HG03575 (cell line): ENCODE data around the gene MED23.
"Not testable (repeated sequence)": the region's sequence is repeated elsewhere in the genome, so short reads cannot be mapped to it uniquely, and the experiment has no call there.

Experiments
- ATAC-seq: cut with Tn5 transposase; IDR thresholded peaks from one replicate; pipeline ENCODE4 v1.9.1; 2021; ENCODE audit not compliant: unreplicated experiment, insufficient number of reproducible peaks, low FRiP score; ENCODE audit errors: extremely low read depth

The MED23 gene

DNA sequence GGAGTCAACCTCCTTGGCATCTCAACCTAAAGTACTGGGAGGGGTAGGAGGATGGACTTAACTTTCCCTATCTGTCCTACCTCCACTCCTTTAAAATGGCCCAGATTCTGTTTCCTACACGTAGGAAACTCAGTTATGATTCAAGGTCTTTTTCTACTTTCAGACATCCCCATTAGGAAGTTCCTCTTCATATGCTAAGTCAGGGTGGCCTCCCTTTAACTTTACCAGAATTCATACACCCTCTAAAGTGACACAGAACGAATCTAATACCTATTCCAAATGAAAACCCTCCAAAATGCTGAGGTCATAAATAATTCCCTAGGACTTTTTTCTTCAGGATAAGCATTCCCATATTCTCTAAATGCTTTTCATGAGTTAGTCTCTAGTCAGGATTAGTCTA, 39.4 kb downstream of the MED23 start:
- no peak for ATAC-seq

DNA sequence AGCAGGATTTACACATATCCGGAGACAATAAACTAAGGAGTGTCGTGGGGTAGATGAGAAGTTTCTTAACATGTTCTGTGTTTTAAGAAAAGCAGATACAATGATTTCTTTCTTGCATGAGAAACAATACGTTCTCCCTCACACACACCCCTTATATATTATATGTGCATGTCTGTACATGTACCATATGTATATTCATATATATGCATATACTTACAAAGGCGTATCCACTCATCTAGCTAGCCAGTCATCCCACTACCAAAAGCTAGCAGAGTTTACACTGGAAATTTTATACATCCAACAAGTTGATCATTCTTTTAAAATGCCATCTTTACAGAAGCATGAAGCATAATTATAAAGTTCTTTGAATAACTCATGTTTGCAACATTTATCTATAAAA, 40.1 kb downstream of the MED23 start:
- no peak for ATAC-seq

DNA sequence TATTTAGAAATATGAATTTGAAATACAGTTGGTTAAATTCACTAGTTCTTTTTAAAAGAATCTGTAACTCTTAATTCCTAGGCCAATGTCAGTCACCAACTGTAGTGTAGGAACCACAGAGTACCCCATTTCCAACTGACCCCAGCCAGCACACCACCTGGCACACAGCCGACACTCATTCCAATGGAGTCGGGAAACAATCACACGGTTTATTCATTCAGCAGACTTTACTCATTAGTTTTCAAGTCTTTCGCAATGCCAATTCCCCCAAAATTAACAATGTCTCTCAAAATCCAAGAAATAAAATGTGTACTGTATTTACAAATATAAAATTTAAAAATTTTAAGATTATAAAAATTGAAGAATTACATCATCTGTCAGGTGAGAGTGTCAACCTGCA, 41.5 kb downstream of the MED23 start:
- no peak for ATAC-seq

DNA sequence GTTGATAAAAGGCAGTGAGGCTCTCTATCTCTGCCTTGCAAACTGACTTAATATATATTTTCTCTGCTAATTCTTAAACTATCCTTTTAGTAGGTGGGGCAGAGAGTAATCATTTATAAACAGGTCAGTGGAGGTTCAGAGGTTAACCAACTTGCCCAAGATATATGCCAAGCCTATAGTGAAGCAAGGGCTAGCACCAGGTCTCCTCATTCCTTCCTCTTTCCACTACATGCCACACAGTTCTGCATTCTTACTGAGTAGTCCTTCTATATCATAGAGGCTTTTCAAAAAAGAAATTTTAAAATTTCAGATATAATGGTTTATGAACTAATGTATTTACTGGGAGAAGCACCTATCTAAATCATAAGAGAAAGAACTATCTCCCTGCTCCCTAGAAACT, 46.5 kb downstream of the MED23 start:
- no peak for ATAC-seq

DNA sequence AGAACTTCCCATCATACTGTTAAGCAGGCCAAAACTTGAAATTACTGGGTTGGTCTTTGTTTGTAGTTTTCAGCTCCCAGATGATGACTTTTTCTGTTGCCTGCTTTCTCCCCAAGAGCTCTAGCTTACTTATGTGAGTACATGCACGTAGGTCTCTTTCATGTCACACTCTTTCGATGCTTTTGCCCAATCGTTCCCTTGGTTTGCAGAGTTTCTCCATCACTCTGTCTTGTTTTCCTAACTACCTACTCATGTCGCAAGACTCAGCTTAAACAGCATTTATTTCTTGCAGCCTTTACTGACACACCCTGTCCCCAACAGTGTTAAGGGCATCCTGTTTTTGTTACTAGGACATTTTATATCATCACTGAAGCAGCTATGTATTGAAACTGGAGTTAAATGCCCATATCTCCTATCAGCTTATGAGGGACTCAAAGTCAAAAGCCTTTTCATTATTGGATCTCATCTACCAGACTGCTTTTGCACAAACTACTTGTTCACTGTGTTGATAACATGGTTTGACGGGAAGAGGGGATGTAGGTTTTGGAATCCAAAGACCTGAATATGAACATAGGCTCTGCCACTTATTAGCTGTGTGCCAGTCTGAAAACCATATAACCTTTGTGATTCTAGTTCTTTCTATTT, 52.1 kb downstream of the MED23 start:
- ATAC-seq = no peak

DNA sequence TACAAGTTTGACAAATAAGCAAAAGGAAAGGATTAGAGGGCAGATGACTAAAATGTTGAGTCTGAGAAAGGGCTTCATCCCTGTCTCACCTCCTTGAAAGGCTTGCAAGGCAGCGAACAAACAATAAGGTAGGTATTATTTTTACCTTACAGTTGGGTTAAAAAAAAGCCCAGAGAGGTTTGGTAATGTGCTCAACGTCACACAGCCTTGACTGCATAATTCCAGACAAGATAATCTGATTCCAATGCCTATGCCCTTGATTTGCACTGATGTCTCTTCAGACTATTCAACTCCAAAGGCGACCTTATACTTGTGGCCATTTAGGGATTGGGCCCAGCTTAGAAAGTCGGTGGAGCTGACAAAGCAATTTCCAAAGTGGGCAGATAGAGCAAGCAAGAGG, 53.4 kb downstream of the MED23 start:
- no peak for ATAC-seq

DNA sequence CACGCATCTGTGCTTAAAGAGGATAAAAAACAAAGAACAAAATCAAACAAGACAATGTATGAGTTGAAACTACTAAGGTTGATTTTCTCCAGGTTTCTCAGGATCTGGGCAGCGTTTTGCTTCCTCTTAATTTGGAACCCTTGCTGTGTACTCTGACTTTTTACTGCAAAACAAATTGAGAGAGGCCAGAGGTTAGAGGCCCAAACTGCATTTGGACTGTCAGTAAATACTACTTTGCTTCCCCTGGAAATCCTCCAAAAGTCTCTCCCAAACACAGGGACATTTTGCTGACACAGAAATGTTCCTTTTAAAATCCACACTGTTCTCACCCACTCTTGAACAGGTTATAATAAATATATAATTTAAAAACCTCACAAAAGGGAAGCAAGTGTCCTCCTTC, 53.9 kb downstream of the MED23 start:
- ATAC-seq = no peak

DNA sequence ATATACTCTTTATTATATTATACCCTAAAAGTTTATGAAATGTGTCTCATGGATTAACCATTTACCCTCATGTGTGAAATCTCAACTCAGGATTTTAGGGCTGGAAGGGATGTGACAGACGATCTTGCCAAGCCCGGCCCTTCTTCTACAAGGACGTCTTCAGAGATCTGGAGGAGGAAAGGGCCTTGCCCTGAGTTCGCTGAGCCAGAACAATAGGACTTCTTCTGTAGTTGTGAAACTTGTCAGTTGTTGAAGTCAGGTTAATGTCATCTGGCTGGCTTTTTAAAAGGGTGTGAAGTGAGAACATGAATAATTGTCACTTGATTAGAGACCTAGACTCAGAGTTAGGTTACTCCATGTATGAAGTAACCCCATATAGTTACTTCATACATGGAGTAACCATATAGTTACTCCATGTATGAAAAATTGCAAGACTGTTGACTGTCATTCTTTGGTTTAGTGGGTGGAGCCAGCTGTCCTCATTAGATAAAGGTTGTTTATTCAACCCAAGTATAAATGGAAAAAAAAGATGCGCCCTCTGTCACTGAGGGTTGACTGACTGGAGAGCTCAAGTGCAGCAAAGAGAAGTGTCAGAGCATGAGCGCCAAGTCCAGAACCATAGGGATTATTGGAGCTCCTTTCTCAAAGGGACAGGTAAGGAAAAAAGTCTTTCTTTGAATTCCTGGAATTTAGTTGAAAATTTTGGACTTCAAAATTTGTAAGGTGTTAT, 55.2 kb downstream of the MED23 start, which contains the start of gene ARG1:
TSS of gene ARG1 (plus strand) at position 541 of the 730 bp plus-strand sequence. CDS start at position 598, 57 bp downstream.
- no peak for ATAC-seq

DNA sequence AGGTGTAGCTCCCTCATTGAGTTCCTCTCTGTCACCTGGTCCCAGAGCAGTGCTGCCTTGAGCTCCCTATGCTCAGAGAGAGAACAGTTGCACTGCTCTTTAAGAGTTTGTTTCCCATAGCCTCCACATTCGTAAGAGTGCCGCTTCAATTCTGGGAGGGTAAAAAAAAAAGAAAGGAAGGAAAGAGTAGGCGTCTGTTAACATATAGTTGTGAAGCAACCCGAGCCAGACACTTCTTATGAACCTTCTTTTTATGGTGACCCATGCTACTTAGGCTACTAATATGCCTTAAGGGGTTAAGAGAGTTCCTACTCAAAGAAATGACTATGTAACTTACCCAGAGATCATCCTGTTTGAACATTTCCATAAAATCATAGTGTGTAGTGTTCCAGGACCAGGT, 59.3 kb downstream of the MED23 start:
- ATAC-seq = no peak

DNA sequence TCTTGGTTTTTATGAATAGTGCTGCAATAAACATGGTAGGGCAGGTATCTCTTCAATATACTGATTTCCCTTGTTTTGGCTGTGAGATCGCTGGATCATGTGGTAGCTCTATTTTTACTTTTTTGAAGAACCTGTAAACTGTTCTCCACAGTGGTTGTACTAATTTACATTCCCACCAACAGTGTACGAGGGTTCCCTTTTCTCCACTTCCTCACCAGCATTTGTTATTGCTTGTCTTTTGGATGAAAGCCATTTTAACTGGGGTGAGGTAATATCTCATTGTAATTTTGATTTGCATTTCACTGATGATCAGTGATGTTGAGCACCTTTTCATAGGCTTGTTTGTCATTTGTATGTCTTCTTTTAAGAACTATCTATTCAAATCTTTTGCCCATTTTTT, 63.0 kb downstream of the MED23 start:
- no peak for ATAC-seq

DNA sequence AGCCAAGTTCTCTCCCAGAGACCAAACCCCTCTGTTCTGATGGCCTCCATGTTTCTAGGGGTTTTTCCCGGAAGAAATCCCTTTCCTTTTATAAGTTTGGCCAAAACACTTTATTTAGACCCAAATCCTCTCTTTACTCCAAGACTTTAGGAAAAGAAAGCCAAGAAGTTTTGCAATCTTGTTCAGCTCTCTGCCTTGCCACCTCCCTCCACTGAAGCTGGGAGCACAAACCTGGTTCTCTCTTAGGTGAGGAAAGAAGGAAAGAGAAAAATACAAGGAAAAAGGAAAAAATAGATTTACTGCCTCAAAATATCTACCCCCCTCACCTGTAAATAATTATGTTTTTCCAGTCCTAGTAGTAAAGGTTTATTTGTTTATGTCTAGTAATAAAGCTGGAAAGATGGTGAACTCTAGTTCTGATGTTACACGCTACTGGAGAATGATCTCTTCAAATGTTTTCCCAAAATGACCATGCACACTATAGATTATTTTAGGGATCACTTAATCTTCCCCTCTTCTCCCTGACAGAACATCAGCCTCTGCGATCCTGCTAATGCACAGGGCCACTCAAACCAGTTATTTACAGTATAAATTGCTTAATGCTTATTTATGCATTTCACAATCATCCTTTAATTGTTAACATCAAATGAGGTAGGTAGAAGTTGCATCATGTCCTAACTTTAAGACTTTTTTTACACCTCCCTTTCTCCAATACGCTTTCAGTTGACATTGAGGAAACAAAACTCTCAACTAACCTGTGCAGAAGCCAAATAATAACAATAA, 65.9 kb downstream of the MED23 start:
- ATAC-seq = no peak

DNA sequence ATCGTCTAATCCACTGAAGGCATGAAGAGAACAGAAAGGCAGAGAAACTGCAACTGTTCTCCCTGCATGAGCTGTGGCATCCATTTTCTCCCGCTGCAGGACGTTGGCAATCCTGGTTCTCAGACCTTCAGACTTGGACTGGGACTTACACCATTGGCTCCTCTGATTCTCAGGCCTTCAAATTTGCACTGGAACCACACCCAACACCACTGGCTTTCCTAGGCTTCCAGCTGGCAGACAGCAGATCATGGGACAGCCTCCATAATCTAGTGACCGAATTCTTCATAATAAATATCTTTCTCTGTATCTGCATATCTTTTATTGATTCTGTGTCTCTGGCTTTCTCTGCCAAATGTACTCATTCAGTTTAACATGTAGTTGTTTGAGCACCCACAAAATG, 69.1 kb downstream of the MED23 start:
- ATAC-seq = no peak

DNA sequence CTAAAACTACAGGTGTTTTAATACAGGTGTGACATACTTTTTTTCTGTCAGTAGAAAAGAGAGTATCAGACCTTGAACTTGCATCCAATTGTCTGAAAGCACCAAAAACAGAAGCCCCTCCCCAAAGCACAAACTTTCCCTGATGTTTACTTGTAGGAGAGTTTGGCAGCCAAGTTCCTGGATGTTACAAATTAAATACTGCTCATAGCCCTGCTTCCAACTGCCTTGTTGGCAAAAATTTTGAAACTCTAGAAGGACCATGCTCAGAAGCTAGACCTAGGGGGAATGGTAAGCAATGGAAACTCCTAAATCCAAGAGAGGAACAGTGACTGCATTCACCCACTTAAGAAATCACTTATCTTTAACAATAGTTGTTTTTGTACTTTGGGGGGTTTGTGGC, 72.0 kb downstream of the MED23 start:
- ATAC-seq = no peak

DNA sequence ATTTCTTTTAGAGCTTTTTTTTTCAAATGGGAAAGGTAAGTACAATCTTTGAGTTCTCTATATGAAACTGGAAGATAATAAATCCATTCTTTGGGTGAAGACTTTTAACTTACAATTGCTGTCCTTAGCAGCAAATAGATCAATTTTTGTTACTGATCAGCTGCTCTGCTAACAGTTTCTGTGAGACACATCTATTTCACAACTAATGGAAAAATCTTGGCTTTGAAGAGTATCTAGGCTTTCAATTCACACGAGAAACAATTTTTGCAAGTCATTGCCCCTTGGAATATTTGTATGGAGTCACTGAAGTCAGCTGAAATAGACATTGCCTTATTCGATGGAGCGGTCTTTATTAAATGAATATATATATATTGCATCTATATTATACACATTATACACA, 75.5 kb downstream of the MED23 start:
- ATAC-seq = no peak

DNA sequence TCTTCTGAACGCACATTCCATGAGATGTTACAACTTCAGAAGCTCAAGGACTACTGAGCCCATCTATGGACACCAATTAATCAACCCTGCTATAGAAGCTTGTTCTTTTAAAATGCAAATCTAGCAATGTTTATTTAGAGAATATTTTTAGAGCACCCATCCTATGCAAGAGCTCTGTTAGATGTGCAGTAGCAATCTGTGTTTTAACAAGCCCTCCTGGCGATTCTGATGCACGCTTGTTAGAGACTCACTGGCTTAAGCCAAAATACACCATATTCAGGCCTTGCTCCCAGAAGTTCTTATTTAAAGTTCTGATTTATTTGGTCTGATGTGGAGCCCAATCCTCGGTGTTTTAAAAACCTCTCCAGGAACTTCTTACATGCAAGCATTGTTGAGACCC, 76.1 kb downstream of the MED23 start:
- no peak for ATAC-seq

DNA sequence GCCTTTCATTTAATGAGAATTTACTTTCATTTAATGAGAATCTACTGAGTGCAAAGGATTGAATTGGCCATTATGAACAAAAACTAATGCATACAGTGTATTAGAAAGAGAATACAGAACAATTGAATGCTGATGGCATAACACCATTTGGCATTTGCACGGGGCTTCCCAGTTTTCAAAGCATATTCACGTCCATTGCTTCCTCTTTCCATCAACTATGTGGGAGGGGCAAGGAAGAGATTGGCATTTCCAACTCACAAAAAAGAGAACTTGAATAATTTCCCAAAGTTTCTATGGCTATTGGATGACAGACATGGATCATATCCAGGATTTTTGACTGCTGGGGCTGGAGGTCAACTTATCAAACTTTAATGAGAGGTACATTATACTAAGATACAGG, 78.2 kb downstream of the MED23 start:
- ATAC-seq = no peak

DNA sequence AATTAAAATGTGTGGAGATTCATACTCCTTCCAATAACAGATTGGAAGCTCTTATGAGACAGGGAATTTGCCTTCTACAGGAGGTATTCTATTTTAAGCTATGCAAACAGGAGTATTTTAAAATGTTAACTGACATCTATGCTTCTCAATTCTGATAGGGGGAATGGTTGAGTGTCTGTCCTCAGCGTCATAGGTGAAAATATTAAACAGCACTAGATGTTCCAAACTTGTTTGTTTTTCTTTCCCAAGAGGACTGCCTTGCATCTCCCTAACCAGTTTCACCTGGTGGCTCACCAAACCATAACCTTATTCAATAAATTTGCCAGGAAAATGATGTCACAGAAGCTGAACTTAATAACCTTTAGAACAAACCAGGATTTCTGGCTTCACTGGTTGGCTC, 79.6 kb downstream of the MED23 start:
- no peak for ATAC-seq

DNA sequence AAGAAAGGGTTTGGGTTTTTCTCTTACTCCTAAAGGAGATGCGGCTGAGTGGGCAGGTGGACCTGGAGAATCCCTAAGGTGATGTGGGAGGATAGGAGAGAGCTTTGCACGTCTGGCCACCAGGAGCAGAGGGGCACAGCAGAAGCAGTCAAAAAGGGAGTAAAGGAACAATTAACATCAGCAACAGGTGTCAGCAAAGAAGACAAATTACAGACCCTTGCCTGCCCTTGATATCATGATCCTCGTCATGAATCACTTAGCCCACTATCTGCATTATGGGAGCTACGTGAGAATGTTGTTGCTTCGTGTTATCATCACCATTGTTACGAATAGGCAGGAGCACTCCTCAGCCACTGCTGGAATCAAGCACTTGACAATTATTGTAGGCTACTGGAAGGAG, 80.6 kb downstream of the MED23 start:
- ATAC-seq = no peak

DNA sequence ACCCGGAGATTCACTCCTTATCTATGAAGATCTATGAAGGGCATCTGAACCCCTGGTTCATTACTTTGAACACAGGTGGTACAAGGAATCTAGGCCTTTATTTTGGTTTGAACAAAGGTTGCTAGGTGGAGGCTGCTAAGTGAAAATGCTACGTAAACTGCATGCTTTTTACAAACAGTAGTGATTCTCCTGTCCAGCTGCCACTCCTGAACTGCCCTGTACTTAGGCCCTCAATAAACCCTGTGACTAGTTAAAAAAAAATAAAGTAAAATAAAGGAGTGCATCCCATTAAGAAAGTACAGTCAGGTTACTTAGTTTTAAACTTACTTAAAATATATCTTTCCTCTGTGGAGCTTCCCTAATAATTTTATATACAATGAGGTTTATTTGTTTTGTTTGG, 82.7 kb downstream of the MED23 start:
- ATAC-seq = no peak

DNA sequence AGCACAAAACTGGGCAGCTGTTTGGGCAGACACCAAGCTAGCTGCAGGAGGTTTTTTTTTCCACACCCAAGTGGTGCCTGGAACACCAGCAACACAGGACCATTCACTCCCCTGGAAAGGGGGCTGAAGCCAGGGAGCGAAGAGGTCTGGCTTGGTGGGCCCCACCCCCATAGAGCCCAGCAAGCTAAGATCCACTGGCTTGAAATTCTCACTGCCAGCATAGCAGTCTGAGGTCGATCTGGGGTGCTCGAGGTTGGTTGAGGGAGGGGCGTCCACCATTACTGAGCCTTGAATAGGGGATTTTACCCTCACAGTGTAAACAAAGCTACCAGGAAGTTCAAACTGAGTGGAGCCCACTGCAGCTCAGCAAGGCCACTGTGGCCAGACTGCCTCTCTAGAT, 89.4 kb downstream of the MED23 start:
- not testable (repeated sequence) for ATAC-seq
